Keratinocyte (primary cell): ENCODE results near the gene ANKRD23. TPM values are rescaled to one million over a fixed set of nuclear protein-coding genes. Genes with fewer than 3 reads are reported as not detected.

ENCODE experiments used
- DNase-seq: peaks from one replicate; pipeline ENCODE4 v3.0.0-alpha.2; 2011; ENCODE audit warnings: low read depth, missing footprints, low spot score
- FAIRE-seq: peaks from 2 replicates; lab custom pipeline; 2011; peaks lifted over from hg19 to GRCh38; lab: Jason Lieb, UNC
- H2AFZ ChIP-seq: 2 replicates; pipeline ENCODE4 v1.6.0; 2012; ENCODE audit warnings: low read length, control low read depth, inconsistent platforms; ENCODE audit not compliant: control insufficient read depth
- H3K27ac ChIP-seq: 2 replicates; pipeline ENCODE4 v1.5.1; 2011; ENCODE audit warnings: low read length; ENCODE audit not compliant: control insufficient read depth, insufficient read depth
- H3K27me3 ChIP-seq: 3 replicates; pipeline ENCODE4 v1.6.0; 2011; ENCODE audit warnings: low read length; ENCODE audit not compliant: control insufficient read depth, insufficient read depth; ENCODE audit errors: extremely low read depth
- H3K36me3 ChIP-seq, 2 experiments: 2 replicates in 1 of 2; 3 replicates in 1 of 2; pipeline ENCODE4 v1.5.1; 2011; ENCODE audit warnings: low read length in 2 of 2, mild to moderate bottlenecking in 1 of 2; ENCODE audit not compliant: control insufficient read depth in 2 of 2, insufficient read depth in 2 of 2; ENCODE audit errors: extremely low read depth in 1 of 2
- H3K4me1 ChIP-seq: 3 replicates; pipeline ENCODE4 v1.5.1; 2011; ENCODE audit warnings: low read length; ENCODE audit not compliant: control insufficient read depth, insufficient read depth; ENCODE audit errors: extremely low read depth
- H3K4me2 ChIP-seq: 3 replicates; pipeline ENCODE4 v1.6.0; 2011; ENCODE audit warnings: low read depth, low read length; ENCODE audit not compliant: control insufficient read depth, insufficient read depth; ENCODE audit errors: extremely low read depth
- H3K4me3 ChIP-seq, 3 experiments: fragments of 200-600 bp in 1 of 3; sonication (generic) in 1 of 3; 2 replicates in 2 of 3; 3 replicates in 1 of 3; pipeline ENCODE4 v1.5.1; 2011 to 2016; ENCODE audit warnings: low read length in 3 of 3, mild to moderate bottlenecking in 3 of 3, control low read depth in 2 of 3, inconsistent platforms in 1 of 3, low read depth in 1 of 3, mixed read lengths in 1 of 3, mixed run types in 1 of 3, moderate library complexity in 1 of 3; ENCODE audit not compliant: control insufficient read depth in 2 of 3, insufficient read depth in 2 of 3; ENCODE audit errors: extremely low read depth in 1 of 3
- H3K79me2 ChIP-seq: 2 replicates; pipeline ENCODE4 v1.6.0; 2012; ENCODE audit warnings: low read length; ENCODE audit not compliant: control insufficient read depth, insufficient read depth
- H3K9ac ChIP-seq: 3 replicates; pipeline ENCODE4 v1.6.0; 2011; ENCODE audit warnings: low read length; ENCODE audit not compliant: control insufficient read depth, insufficient read depth; ENCODE audit errors: extremely low read depth
- H3K9me1 ChIP-seq: 3 replicates; pipeline ENCODE4 v1.6.0; 2011; ENCODE audit warnings: low read length; ENCODE audit not compliant: control insufficient read depth, insufficient read depth; ENCODE audit errors: extremely low read depth
- H3K9me3 ChIP-seq: 2 replicates; pipeline ENCODE4 v1.5.1; 2012; ENCODE audit warnings: low read depth, low read length; ENCODE audit not compliant: control insufficient read depth
- H4K20me1 ChIP-seq: 3 replicates; pipeline ENCODE4 v1.6.0; 2011; ENCODE audit warnings: low read length; ENCODE audit not compliant: control insufficient read depth, insufficient read depth; ENCODE audit errors: extremely low read depth
- CTCF ChIP-seq, 3 experiments: IDR thresholded peaks in 1 of 3; conservative IDR thresholded peaks in 1 of 3; optimal IDR thresholded peaks in 1 of 3; 2 replicates in 2 of 3; 3 replicates in 1 of 3; pipeline versions ENCODE3 to v1.5.1; 2011; ENCODE audit warnings: low read length in 3 of 3, mild to moderate bottlenecking in 3 of 3, moderate library complexity in 2 of 3, control low read depth in 1 of 3, inconsistent platforms in 1 of 3; ENCODE audit not compliant: insufficient read depth in 2 of 3; ENCODE audit errors: extremely low read depth in 1 of 3
- EZH2 ChIP-seq: IDR thresholded peaks from one replicate; pipeline ENCODE4 v1.6.1; 2012; ENCODE audit warnings: inconsistent platforms, mild to moderate bottlenecking, low read length, moderate library complexity
- dilution Hi-C: fragments of 300-500 bp; cut with MboI; formaldehyde crosslinking; loops from one replicate; pipeline ENCODE4 v1.7.0; 2020; ENCODE audit warnings: low sequenced_read_pairs; ENCODE audit not compliant: extremely low pct_ligation_motif_present
- polyA plus RNA-seq, 5 experiments: library from polyadenylated mRNA; depleted of rRNA in 3 of 5; stranded (reverse) in 3 of 5; stranded (forward) in 1 of 5; unstranded in 1 of 5; fragments of >200 nt; gene quantifications; 1 replicate in 1 of 5; 2 replicates in 3 of 5; 3 replicates in 1 of 5; pipeline versions ENCODE4 v1.2.1 to v1.2.3, GENCODE V29; 2011 to 2012; ENCODE audit warnings: missing spikeins in 2 of 5, low read depth in 1 of 5, low replicate concordance in 1 of 5

Gene ANKRD23
- polyA plus RNA-seq, 1 donor (not counting 4 experiments of a cell fraction or from before 2014, with no cell fraction given), result 1.4 TPM

- H3K4me3 ChIP-seq, result no peak overlapping the region
- no peaks in the 10 kb centered on the region for H3K4me1 ChIP-seq
- DNase-seq (no peak), FAIRE-seq (no peak)
- no peaks in the 10 kb centered on the region for H3K27me3 ChIP-seq
- no peaks in the 10 kb centered on the region for H3K9me1 ChIP-seq
- H3K9ac ChIP-seq, result no peak overlapping the region
- H3K36me3 ChIP-seq, result peaks cover 0 to 3% of the 10 kb centered on the region in 2 experiments
- H3K9me3 ChIP-seq, result no peaks in the 10 kb centered on the region
- dilution Hi-C loops, result no loop called here
- TF ChIP-seq EZH2 (no peak), CTCF (optimal IDR thresholded peaks at IDR 0.05 in 1 of 3, IDR thresholded peaks at IDR 0.05 in 1 of 3, conservative IDR thresholded peaks at IDR 0.05 in 1 of 3; ENCODE audit: extremely low read depth in 1 of 3, insufficient read depth in 2 of 3, low read length in 3 of 3) (no peak)
- no peaks in the 10 kb centered on the region for H3K79me2 ChIP-seq
- H4K20me1 ChIP-seq, result no peaks in the 10 kb centered on the region
- no peak overlapping the region for H3K27ac ChIP-seq
- H2AFZ ChIP-seq, result no peak overlapping the region
- no peak overlapping the region for H3K4me2 ChIP-seq
Measured at GRCh38 chr2:96809216-96809882, 34.5 kb downstream of the ANKRD23 start.

DNA sequence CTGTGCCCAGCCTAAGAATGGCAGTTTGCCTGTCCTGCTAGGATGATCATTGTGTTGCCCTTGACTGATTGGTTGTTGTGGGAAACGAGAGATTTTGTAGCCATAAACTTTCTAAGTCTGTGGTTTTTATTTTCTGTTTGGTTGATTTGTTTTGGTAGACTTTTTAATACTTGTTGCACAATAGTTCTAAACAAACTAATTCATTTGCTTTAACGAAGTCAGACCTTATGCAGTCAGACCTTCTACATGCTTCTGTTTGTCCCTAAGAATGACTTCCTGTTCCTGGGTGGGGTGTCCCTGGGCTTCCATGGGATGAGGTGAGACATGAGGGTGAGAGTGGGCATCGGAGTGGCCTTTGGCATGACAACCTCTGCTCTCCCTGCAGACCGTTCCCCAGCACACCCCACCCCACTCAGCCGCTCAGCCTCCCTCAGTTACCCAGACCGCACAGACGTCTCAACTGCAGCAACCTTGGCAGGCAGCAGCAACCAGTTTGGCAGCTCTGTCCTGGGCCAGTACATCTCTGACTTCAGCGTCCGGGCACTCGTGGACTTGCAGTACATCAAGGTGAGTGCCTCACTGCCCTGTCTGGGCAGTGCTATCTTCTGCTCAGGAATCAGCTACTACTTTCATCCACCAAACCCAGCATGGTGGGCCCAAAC lies 35.5 kb downstream of the ANKRD23 start:
- no peak overlapping the region for H3K9ac ChIP-seq
- no peaks in the 10 kb centered on the region for H3K4me1 ChIP-seq
- H3K9me3 ChIP-seq, result no peaks in the 10 kb centered on the region
- no peaks in the 10 kb centered on the region for H4K20me1 ChIP-seq
- TF ChIP-seq EZH2 (no peak), CTCF (optimal IDR thresholded peaks at IDR 0.05 in 1 of 3, IDR thresholded peaks at IDR 0.05 in 1 of 3, conservative IDR thresholded peaks at IDR 0.05 in 1 of 3; ENCODE audit: extremely low read depth in 1 of 3, insufficient read depth in 2 of 3, low read length in 3 of 3) (no peak)
- no peaks in the 10 kb centered on the region for H3K79me2 ChIP-seq
- FAIRE-seq (no peak), DNase-seq (no peak)
- no peaks in the 10 kb centered on the region for H3K27me3 ChIP-seq
- no peaks in the 10 kb centered on the region for H3K9me1 ChIP-seq
- peaks cover 0 to 3% of the 10 kb centered on the region in 2 experiments for H3K36me3 ChIP-seq
- no peak overlapping the region for H3K4me2 ChIP-seq
- no peak overlapping the region for H3K4me3 ChIP-seq
- no peak overlapping the region for H2AFZ ChIP-seq
- no peak overlapping the region for H3K27ac ChIP-seq
- dilution Hi-C loops, result no loop called here
